Gastroesophageal sphincter (tissue), 4 donors: ENCODE data around the gene VOPP1. TPM values are rescaled to one million over a fixed set of nuclear protein-coding genes. Genes with fewer than 3 reads are reported as not detected.

Source experiments
- ATAC-seq: fragments of 150-250 bp; one replicate; pipeline ENCODE4 v1.9.1; 2016; ENCODE audit warnings: mild to moderate bottlenecking, moderate library complexity
- H3K27ac ChIP-seq, 4 donors: fragments of 200-600 bp; sonication (generic) in 3 of 4; 1 replicate in 3 of 4; 2 replicates in 1 of 4; pipeline ENCODE4 v1.5.1; 2016 to 2019
- H3K27me3 ChIP-seq: fragments of 200-600 bp; sonication (generic); one replicate; pipeline ENCODE4 v1.5.1; 2019
- H3K36me3 ChIP-seq, 2 donors: fragments of 200-600 bp; sonication (generic); one replicate each; pipeline ENCODE4 v1.5.1; 2019; ENCODE audit warnings: control low read depth in 1 of 2
- H3K4me1 ChIP-seq, 3 donors: fragments of 200-600 bp; sonication (generic); 1 replicate in 2 of 3; 2 replicates in 1 of 3; pipeline ENCODE4 v1.5.1; 2016 to 2019; ENCODE audit warnings: control low read depth in 2 of 3
- H3K4me3 ChIP-seq, 2 donors: fragments of 200-600 bp; sonication (generic); one replicate each; pipeline ENCODE4 v1.5.1; 2019; ENCODE audit warnings: mild to moderate bottlenecking in 1 of 2, moderate library complexity in 1 of 2
- H3K9me3 ChIP-seq, 3 donors: fragments of 200-600 bp; sonication (generic); one replicate each; pipeline ENCODE4 v1.5.1; 2017 to 2019; ENCODE audit warnings: control low read depth in 2 of 3
- CTCF ChIP-seq, 4 experiments: fragments of 200-600 bp in 2 of 4; fragments of 450-650 bp in 2 of 4; sonication (generic) in 1 of 4; IDR thresholded peaks; one replicate each; pipeline ENCODE4 v1.5.1; 2017 to 2019; ENCODE audit warnings: antibody characterized with exemption in 4 of 4, mild to moderate bottlenecking in 2 of 4, moderate library complexity in 2 of 4
- EP300 ChIP-seq: sonication (generic); formaldehyde crosslinking; IDR thresholded peaks from one replicate; pipeline ENCODE4 v1.6.1; 2017; ENCODE audit warnings: antibody characterized with exemption, mild to moderate bottlenecking
- POLR2A ChIP-seq, 2 donors: fragments of 450-650 bp; IDR thresholded peaks; one replicate each; pipeline ENCODE4 v1.6.1; 2017; ENCODE audit warnings: antibody characterized with exemption in 2 of 2, mild to moderate bottlenecking in 2 of 2, moderate library complexity in 1 of 2
- POLR2AphosphoS5 ChIP-seq: sonication (generic); formaldehyde crosslinking; IDR thresholded peaks from one replicate; pipeline ENCODE4 v1.6.1; 2017; ENCODE audit warnings: antibody characterized with exemption
- WGBS, 2 donors: methylation state at CpG; one replicate each; pipeline ENCODE4 v1.1.5; 2018; ENCODE audit warnings: low coverage in 1 of 2; 5-methylcytosine and 5-hydroxymethylcytosine counted together
- total RNA-seq, 4 donors: library from RNA; depleted of rRNA; stranded (reverse); fragments of >200 nt; gene quantifications; one replicate each; pipeline ENCODE4 v1.1.0, GENCODE V29; 2016

VOPP1 gene
- total RNA-seq, 4 donors from 2014 or later: 20.5 to 51.6 (median 33.4) TPM

GRCh38 chr7:55427800-55428199, 144.5 kb downstream of the VOPP1 start:
- no peak for TF ChIP-seq POLR2AphosphoS5
- no peak for TF ChIP-seq CTCF (IDR thresholded peaks at IDR 0.05)
- no peak for TF ChIP-seq POLR2A (IDR thresholded peaks at IDR 0.05)
- TF ChIP-seq EP300: no peak
- no peak overlapping the region for H3K27ac ChIP-seq
- no peak overlapping the region for H3K4me3 ChIP-seq
- 47% methylated on average over 3 of the region's 11 CpGs; no CpG with 5 or more reads in 1 of the 2 donors for WGBS, 2 donors
- H3K36me3 ChIP-seq: peaks cover 0 to 62% of the 10 kb centered on the region in 2 donors
- ATAC-seq: no peak
- H3K9me3 ChIP-seq: no peaks in the 10 kb centered on the region
- no peaks in the 10 kb centered on the region for H3K4me1 ChIP-seq
- no peaks in the 10 kb centered on the region for H3K27me3 ChIP-seq

DNA sequence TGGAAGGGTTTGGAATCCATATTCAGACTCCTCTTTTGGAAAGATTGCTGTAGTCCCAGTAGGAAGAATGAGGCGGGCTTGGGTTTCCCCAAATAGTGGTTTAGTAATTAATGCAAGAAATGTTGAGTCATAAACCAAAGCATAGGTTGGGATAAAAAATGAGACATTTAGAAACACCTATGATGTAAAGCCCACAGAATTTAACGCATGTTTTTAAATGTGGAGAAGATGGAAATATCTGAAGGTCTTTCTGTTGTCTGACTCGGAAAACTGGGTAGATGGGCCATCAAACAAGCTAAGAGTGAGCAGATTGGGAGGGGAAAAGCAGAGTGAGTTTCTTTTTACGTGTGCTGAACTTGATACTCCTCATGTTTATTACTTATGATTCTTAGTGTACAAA, 145.0 kb downstream of the VOPP1 start:
- WGBS, 2 donors: 46 to 56% methylated on average over 4 of the region's 4 CpGs
- Histone ChIP-seq H3K36me3 (peaks cover 0 to 62% of the 10 kb centered on the region in 2 donors), H3K9me3 (no peaks in the 10 kb centered on the region), H3K27me3 (no peaks in the 10 kb centered on the region), H3K4me1 (no peaks in the 10 kb centered on the region), H3K27ac (no peak overlapping the region), H3K4me3 (no peak overlapping the region)
- no peak for ATAC-seq
- TF ChIP-seq CTCF (IDR thresholded peaks at IDR 0.05) (no peak), POLR2A (IDR thresholded peaks at IDR 0.05) (no peak), EP300 (no peak), POLR2AphosphoS5 (no peak)

DNA sequence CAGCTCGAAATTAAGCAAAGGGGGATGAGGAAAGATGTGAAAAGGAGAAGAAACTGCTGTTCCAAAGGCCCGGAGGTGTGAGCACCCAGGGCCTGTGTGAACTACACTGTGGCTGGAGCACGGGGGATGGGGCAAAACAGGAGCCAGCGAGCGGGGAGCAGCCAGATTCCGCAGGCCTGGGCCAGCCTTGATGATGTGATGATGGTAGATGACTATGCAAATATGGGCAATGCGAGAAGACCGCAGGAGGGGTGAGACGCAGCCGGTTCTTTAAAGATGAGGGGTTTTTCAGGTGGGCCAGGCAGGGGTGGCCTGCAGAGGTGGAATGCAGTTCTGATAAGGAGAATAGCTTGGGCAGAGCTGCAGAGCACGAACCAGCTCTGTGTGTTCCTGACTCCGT, 145.6 kb downstream of the VOPP1 start:
- no peaks in the 10 kb centered on the region for H3K4me1 ChIP-seq
- WGBS, 2 donors: 68 to 85% methylated on average over 8 to 11 of the region's 12 CpGs
- no peak overlapping the region for H3K4me3 ChIP-seq
- no peak for ATAC-seq
- H3K27me3 ChIP-seq: no peaks in the 10 kb centered on the region
- peaks cover 0 to 58% of the 10 kb centered on the region in 2 donors for H3K36me3 ChIP-seq
- H3K27ac ChIP-seq: no peak overlapping the region
- TF ChIP-seq EP300 (no peak), POLR2A (IDR thresholded peaks at IDR 0.05) (no peak), POLR2AphosphoS5 (no peak), CTCF (IDR thresholded peaks at IDR 0.05) (no peak)
- no peaks in the 10 kb centered on the region for H3K9me3 ChIP-seq

DNA sequence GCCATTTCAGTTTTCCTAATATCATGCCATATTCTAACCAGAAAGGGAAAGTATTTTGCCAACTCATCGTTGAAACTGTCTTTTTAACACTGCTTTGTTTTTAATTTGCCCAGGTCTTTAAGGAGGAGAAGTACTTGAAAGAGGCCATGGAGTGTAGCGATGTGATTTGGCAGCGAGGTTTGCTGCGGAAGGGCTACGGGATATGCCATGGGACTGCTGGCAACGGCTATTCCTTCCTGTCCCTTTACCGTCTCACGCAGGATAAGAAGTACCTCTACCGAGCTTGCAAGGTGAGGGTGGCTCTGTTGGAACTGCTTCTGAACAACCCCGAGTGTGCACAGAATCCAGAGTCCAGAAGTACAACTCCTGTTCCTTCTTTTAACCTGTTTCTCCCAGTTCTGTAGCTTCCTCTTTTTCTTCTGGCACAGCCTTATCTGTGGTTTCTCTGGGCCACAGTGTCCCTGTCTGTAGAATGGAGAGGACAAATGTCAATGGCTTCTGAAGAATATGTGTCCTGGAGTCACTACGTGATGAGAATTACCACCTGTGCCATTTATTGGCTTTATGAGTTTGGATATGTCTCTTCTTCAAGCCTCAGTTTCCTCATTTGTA, 147.1 kb downstream of the VOPP1 start:
- no peak overlapping the region for H3K4me3 ChIP-seq
- ATAC-seq: no peak
- no peaks in the 10 kb centered on the region for H3K4me1 ChIP-seq
- no peaks in the 10 kb centered on the region for H3K27me3 ChIP-seq
- 89 to 94% methylated on average over 9 to 11 of the region's 11 CpGs for WGBS, 2 donors
- peaks cover 0 to 48% of the 10 kb centered on the region in 2 donors for H3K36me3 ChIP-seq
- H3K9me3 ChIP-seq: no peaks in the 10 kb centered on the region
- TF ChIP-seq EP300 (no peak), POLR2A (IDR thresholded peaks at IDR 0.05) (no peak), POLR2AphosphoS5 (no peak), CTCF (IDR thresholded peaks at IDR 0.05) (no peak)
- H3K27ac ChIP-seq: no peak overlapping the region

GRCh38 chr7:55423891-55424290, 148.4 kb downstream of the VOPP1 start:
- H3K4me3 ChIP-seq: no peak overlapping the region
- no peaks in the 10 kb centered on the region for H3K4me1 ChIP-seq
- no peaks in the 10 kb centered on the region for H3K27me3 ChIP-seq
- no peak overlapping the region for H3K27ac ChIP-seq
- ATAC-seq: no peak
- peaks cover 0 to 42% of the 10 kb centered on the region in 2 donors for H3K36me3 ChIP-seq
- WGBS, 2 donors: 57 to 88% methylated on average over 1 to 5 of the region's 5 CpGs
- TF ChIP-seq CTCF (IDR thresholded peaks at IDR 0.05) (no peak), POLR2AphosphoS5 (no peak), POLR2A (IDR thresholded peaks at IDR 0.05) (no peak), EP300 (no peak)
- H3K9me3 ChIP-seq: no peaks in the 10 kb centered on the region
